H1 (cell line): ENCODE results near the gene MESD. TPM values are rescaled to one million over a fixed set of nuclear protein-coding genes. Genes with fewer than 3 reads are reported as not detected.

Experiments
- CTCF ChIA-PET: fragments of 300-600 bp; sonication (Branson Sonifier 250); formaldehyde crosslinking; loops from one replicate; lab custom pipeline; 2021; ENCODE audit not compliant: partially characterized antibody; lab: Charles Lee
- POLR2A ChIA-PET: fragments of 300-600 bp; sonication (Branson Sonifier 250); formaldehyde crosslinking; loops from one replicate; lab custom pipeline; 2021; ENCODE audit warnings: inconsistent platforms; ENCODE audit not compliant: partially characterized antibody; lab: Charles Lee
- DNase-seq, 2 experiments: peaks; one replicate each; pipeline versions ENCODE4 v3.0.0 to v3.0.0-alpha.2; 2010 to 2022; ENCODE audit warnings: low spot score in 2 of 2, low read depth in 1 of 2, mixed read lengths in 1 of 2
- FAIRE-seq: peaks from 2 replicates; lab custom pipeline; 2011; peaks lifted over from hg19 to GRCh38; lab: Jason Lieb, UNC
- H2AFZ ChIP-seq: 2 replicates; pipeline ENCODE4 v1.8.1; 2012; ENCODE audit warnings: low read length, inconsistent platforms
- H2AK5ac ChIP-seq: 2 replicates; pipeline ENCODE4 v1.6.1; 2013; ENCODE audit warnings: low read depth, low read length
- H2BK120ac ChIP-seq: replicated peaks from 2 replicates; pipeline ENCODE3; 2013; ENCODE audit warnings: low read depth, low read length, inconsistent platforms
- H2BK12ac ChIP-seq: 2 replicates; pipeline ENCODE4 v1.6.1; 2013; ENCODE audit warnings: low read depth, low read length
- H2BK15ac ChIP-seq: 2 replicates; pipeline ENCODE4 v1.6.1; 2013; ENCODE audit warnings: low read length
- H2BK20ac ChIP-seq: 2 replicates; pipeline ENCODE4 v1.6.1; 2013; ENCODE audit warnings: low read length
- H2BK5ac ChIP-seq: 2 replicates; pipeline ENCODE4 v1.6.1; 2013; ENCODE audit warnings: low read depth, low read length
- H3K14ac ChIP-seq: 2 replicates; pipeline ENCODE4 v1.6.1; 2013; ENCODE audit warnings: inconsistent platforms; ENCODE audit not compliant: insufficient read length
- H3K18ac ChIP-seq: 2 replicates; pipeline ENCODE4 v1.6.1; 2013; ENCODE audit warnings: low read length; ENCODE audit errors: extremely low read depth
- H3K23ac ChIP-seq: 2 replicates; pipeline ENCODE4 v1.6.1; 2013; ENCODE audit warnings: inconsistent platforms; ENCODE audit not compliant: insufficient read length
- H3K23me2 ChIP-seq: 2 replicates; pipeline ENCODE4 v1.6.1; 2013; ENCODE audit warnings: low read depth, low read length
- H3K27ac ChIP-seq: 2 replicates; pipeline ENCODE4 v1.6.1; 2011; ENCODE audit warnings: low read depth, low read length, inconsistent platforms
- H3K27me3 ChIP-seq, 4 experiments: replicated peaks in 1 of 4; 1 replicate in 1 of 4; 2 replicates in 3 of 4; pipeline versions ENCODE4 v1.6.1 to v1.8.1; 2011 to 2013; ENCODE audit warnings: low read length in 3 of 4, mild to moderate bottlenecking in 3 of 4, inconsistent platforms in 2 of 4, mixed read lengths in 2 of 4, moderate library complexity in 1 of 4; ENCODE audit not compliant: control insufficient read depth in 3 of 4, insufficient read depth in 3 of 4; ENCODE audit errors: extremely low read depth in 1 of 4
- H3K36me3 ChIP-seq, 4 experiments: 2 replicates each; pipeline versions ENCODE4 v1.6.1 to v1.8.1; 2011 to 2013; ENCODE audit warnings: mild to moderate bottlenecking in 4 of 4, low read length in 3 of 4, moderate library complexity in 2 of 4, control low read depth in 1 of 4, inconsistent platforms in 1 of 4; ENCODE audit not compliant: insufficient read depth in 4 of 4, control insufficient read depth in 2 of 4
- H3K4ac ChIP-seq: replicated peaks from 2 replicates; pipeline ENCODE3; 2013; ENCODE audit warnings: low read length, low read depth, mixed read lengths, inconsistent platforms; ENCODE audit not compliant: insufficient read length
- H3K4me1 ChIP-seq, 4 experiments: replicated peaks in 1 of 4; 1 replicate in 1 of 4; 2 replicates in 3 of 4; pipeline versions ENCODE4 v1.6.1 to v1.8.1; 2011 to 2013; ENCODE audit warnings: low read length in 3 of 4, inconsistent platforms in 2 of 4, mixed read lengths in 1 of 4; ENCODE audit not compliant: insufficient read depth in 4 of 4, control insufficient read depth in 3 of 4
- H3K4me2 ChIP-seq, 2 experiments: 2 replicates each; pipeline versions ENCODE4 v1.6.1 to v1.8.1; 2011 to 2013; ENCODE audit warnings: low read depth in 2 of 2, low read length in 2 of 2, control low read depth in 1 of 2, inconsistent platforms in 1 of 2, mild to moderate bottlenecking in 1 of 2; ENCODE audit not compliant: insufficient read depth in 1 of 2
- H3K4me3 ChIP-seq, 4 experiments: fragments of 200-600, 300-600 bp in 1 of 4; sonication (generic), shearing (Covaris generic), sonication (Bioruptor Twin) in 1 of 4; 2 replicates each; pipeline versions ENCODE4 v1.5.1 to v1.8.1; 2011 to 2016; ENCODE audit warnings: low read length in 4 of 4, low read depth in 3 of 4, control low read depth in 2 of 4, inconsistent platforms in 2 of 4, mild to moderate bottlenecking in 2 of 4, mixed read lengths in 1 of 4, moderate library complexity in 1 of 4; ENCODE audit not compliant: insufficient read depth in 2 of 4; ENCODE audit errors: extremely low read depth in 1 of 4
- H3K56ac ChIP-seq: replicated peaks from 2 replicates; pipeline ENCODE3; 2013; ENCODE audit warnings: low read depth, mild to moderate bottlenecking, mixed read lengths, low read length, inconsistent platforms; ENCODE audit not compliant: insufficient read length
- H3K79me1 ChIP-seq: 2 replicates; pipeline ENCODE4 v1.6.1; 2013; ENCODE audit warnings: low read depth, low read length, control low read depth
- H3K79me2 ChIP-seq, 2 experiments: 2 replicates each; pipeline versions ENCODE4 v1.6.1 to v1.8.1; 2012 to 2013; ENCODE audit warnings: low read length in 2 of 2, mild to moderate bottlenecking in 2 of 2, inconsistent platforms in 1 of 2; ENCODE audit not compliant: insufficient read depth in 2 of 2, control insufficient read depth in 1 of 2
- H3K9ac ChIP-seq, 4 experiments: replicated peaks in 1 of 4; 1 replicate in 1 of 4; 2 replicates in 3 of 4; pipeline versions ENCODE4 v1.6.1 to v1.8.1; 2011 to 2013; ENCODE audit warnings: low read depth in 3 of 4, low read length in 3 of 4, control low read depth in 2 of 4, mild to moderate bottlenecking in 2 of 4, moderate library complexity in 2 of 4, inconsistent platforms in 1 of 4; ENCODE audit errors: extremely low read depth in 1 of 4
- H3K9me3 ChIP-seq, 2 experiments: 2 replicates each; pipeline versions ENCODE4 v1.6.1 to v1.8.1; 2012 to 2013; ENCODE audit warnings: mild to moderate bottlenecking in 2 of 2, moderate library complexity in 2 of 2, control low read depth in 1 of 2, inconsistent platforms in 1 of 2, low read depth in 1 of 2, low read length in 1 of 2, mixed read lengths in 1 of 2; ENCODE audit not compliant: insufficient read depth in 2 of 2
- H4K20me1 ChIP-seq, 2 experiments: replicated peaks in 1 of 2; 2 replicates each; pipeline versions ENCODE3 to v1.8.1; 2011 to 2013; ENCODE audit warnings: inconsistent platforms in 2 of 2, low read length in 2 of 2, mild to moderate bottlenecking in 1 of 2; ENCODE audit not compliant: insufficient read depth in 2 of 2, control insufficient read depth in 1 of 2
- H4K5ac ChIP-seq: 2 replicates; pipeline ENCODE4 v1.6.1; 2013; ENCODE audit warnings: low read length, low read depth, mixed read lengths, inconsistent platforms; ENCODE audit not compliant: insufficient read length
- H4K8ac ChIP-seq: 2 replicates; pipeline ENCODE4 v1.8.0; 2013; ENCODE audit warnings: mild to moderate bottlenecking, moderate library complexity, low read length, inconsistent platforms; ENCODE audit not compliant: insufficient read depth; ENCODE audit errors: extremely low read depth
- H4K91ac ChIP-seq: replicated peaks from 2 replicates; pipeline ENCODE3; 2013; ENCODE audit warnings: low read length, mixed read lengths, inconsistent platforms; ENCODE audit not compliant: insufficient read length
- BCL11A ChIP-seq, 2 experiments: IDR thresholded peaks; one replicate each; pipeline ENCODE4 v1.6.1; 2011; ENCODE audit warnings: low read depth in 2 of 2, low read length in 2 of 2, mild to moderate bottlenecking in 2 of 2
- CHD2 ChIP-seq: IDR thresholded peaks from 2 replicates; pipeline ENCODE4 v1.6.1; 2012; ENCODE audit warnings: low read length, improper control_type of control experiment
- EZH2 ChIP-seq: fragments of 200-600 bp; sonication (generic); IDR thresholded peaks from 2 replicates; pipeline ENCODE4 v1.7.1; 2012; ENCODE audit warnings: low read depth, mild to moderate bottlenecking, moderate library complexity, low read length, inconsistent platforms; ENCODE audit not compliant: severe bottlenecking
- FOSL1 ChIP-seq: IDR thresholded peaks from 2 replicates; pipeline ENCODE4 v1.6.1; 2011; ENCODE audit warnings: mild to moderate bottlenecking, low read depth, low read length, moderate library complexity; ENCODE audit not compliant: insufficient read depth
- GTF2F1 ChIP-seq: IDR thresholded peaks from 2 replicates; pipeline ENCODE4 v1.6.1; 2012; ENCODE audit warnings: low read depth, low read length, improper control_type of control experiment, borderline replicate concordance
- RFX5 ChIP-seq: IDR thresholded peaks from 2 replicates; pipeline ENCODE4 v1.6.1; 2011; ENCODE audit warnings: low read depth, low read length, improper control_type of control experiment, borderline replicate concordance
- SP1 ChIP-seq: IDR thresholded peaks from 2 replicates; pipeline ENCODE4 v1.6.1; 2011; ENCODE audit warnings: low read depth, low read length
- SP2 ChIP-seq: IDR thresholded peaks from 2 replicates; pipeline ENCODE4 v1.6.1; 2012; ENCODE audit warnings: mild to moderate bottlenecking, low read length, inconsistent platforms
- SUZ12 ChIP-seq: fragments of 200-600 bp; sonication (generic); IDR thresholded peaks from 2 replicates; pipeline ENCODE4 v1.6.1; 2012; ENCODE audit warnings: mild to moderate bottlenecking, inconsistent platforms, low read length, moderate library complexity, mixed read lengths
- whole genome bisulfite sequencing, 2 experiments: shearing (Covaris generic) in 1 of 2; methylation state at CpG; one replicate each; pipeline versions ENCODE4 v1.1.6 to v1.1.7; 2013 to 2015; ENCODE audit warnings: low lambda C conversion rate in 2 of 2, mixed read lengths in 2 of 2, inconsistent platforms in 1 of 2, low coverage in 1 of 2, missing lambda C conversion rate in 1 of 2; ENCODE audit not compliant: insufficient replicate concordance in 2 of 2, insufficient coverage in 1 of 2, insufficient read length in 1 of 2; ENCODE audit errors: extremely low coverage in 1 of 2, missing lambda C conversion rate in 1 of 2; 5-methylcytosine and 5-hydroxymethylcytosine counted together
- polyA plus RNA-seq, 7 experiments: library from polyadenylated mRNA; depleted of rRNA in 3 of 7; stranded (reverse) in 5 of 7; unstranded in 2 of 7; fragments of >200 nt in 5 of 7; fragments of 200-250 nt in 2 of 7; gene quantifications; 1 replicate in 5 of 7; 2 replicates in 1 of 7; 4 replicates in 1 of 7; pipeline versions ENCODE4 v1.2.1 to v1.2.3, GENCODE V29; 2011 to 2013; ENCODE audit warnings: missing spikeins in 2 of 7, mixed read lengths in 2 of 7
- total RNA-seq: library from RNA; stranded (reverse); fragmentation: NEBNext Ultra II Directional; extraction: Animal tissue kit (Norgen Biotek cat#: 25700); gene quantifications from 2 replicates; pipeline ENCODE4 v1.2.1, GENCODE V29; 2021

Gene MESD
- total and polyA plus RNA-seq, 2 of the 8 experiments (the other 6 are each of a cell fraction or from before 2014, with no cell fraction given): 11.0 to 28.3 TPM

DNA sequence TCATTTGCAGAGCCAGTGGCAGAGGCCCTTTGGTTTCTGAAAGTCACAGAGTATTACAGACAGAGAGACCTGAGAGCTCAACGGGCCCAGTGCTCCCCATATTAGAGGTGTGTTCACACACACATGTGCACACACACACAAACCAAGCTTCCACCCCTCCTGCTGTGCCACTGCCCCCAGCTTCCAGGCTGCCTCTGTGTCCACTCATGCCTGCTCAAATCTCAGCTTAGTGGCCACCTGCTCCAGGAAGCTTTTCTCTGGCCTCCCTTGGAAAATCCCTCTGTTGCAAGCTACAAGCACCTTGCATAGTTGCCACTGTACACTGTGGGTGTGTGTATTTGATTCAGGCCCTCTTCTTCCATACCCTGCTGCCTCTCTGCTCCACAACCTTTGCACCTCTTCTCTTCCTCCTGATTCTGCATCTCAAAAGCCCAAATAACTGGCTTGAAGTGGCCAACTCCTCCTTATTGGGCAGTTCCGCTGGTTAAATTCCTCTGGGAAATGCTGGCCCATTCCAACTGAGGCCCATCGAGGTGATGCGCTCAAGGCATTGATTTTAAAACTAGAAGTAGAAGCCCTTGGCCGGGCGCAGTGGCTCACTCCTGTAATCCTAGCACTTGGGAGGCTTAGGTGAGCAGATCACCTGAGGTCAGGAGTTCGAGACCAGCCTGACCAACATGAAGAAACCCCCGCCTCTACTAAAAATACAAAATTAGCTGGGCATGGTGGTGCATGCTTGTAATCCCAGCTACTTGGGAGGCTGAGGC lies 23.0 kb downstream of the MESD start:
- ChIA-PET POLR2A (interaction anchor here (1.4 kb wide), 1 partner anchor 10 kb away, joined by 7 read pairs; no protein-coding TSS in a partner anchor), CTCF (interaction anchor here (0.8 to 5.9 kb wide), 15 partner anchors 10 to 188 kb away, joined by 3 to 94 read pairs (median 5); partner anchors contain the start of gene CEMIP)
- WGBS, 2 experiments: 88% methylated on average over 8 of the region's 8 CpGs; no CpG with 5 or more reads in 1 of the 2 experiments
- TF ChIP-seq GTF2F1 (no peak), CHD2 (no peak), SP2 (no peak), SUZ12 (no peak), EZH2 (no peak), RFX5 (no peak), SP1 (no peak), BCL11A (IDR thresholded peaks at IDR 0.05; ENCODE audit: low read depth in 2 of 2, low read length in 2 of 2) (no peak), FOSL1 (no peak)

More for the DNA sequence above, 23.0 kb downstream of the MESD start:
- peak overlapping the region; percentile 73; the same call in 1 of the 2 replicates for H3K18ac ChIP-seq
- peak overlapping the region in 1 of 2 experiments; percentile 57; a peak in 1 of 4 replicates for H3K4me2 ChIP-seq
- no peaks in the 10 kb centered on the region for H3K23me2 ChIP-seq
- peak overlapping the region; percentile 96 for H2AK5ac ChIP-seq
- H3K4me3 ChIP-seq: no peak overlapping the region
- peak overlapping the region; percentile 3 for H4K5ac ChIP-seq
- no peak overlapping the region for H4K8ac ChIP-seq
- H2BK120ac ChIP-seq: peak overlapping the region; percentile 19
- H2BK5ac ChIP-seq: peak overlapping the region; percentile 89; the same call in 1 of the 2 replicates
- H3K4ac ChIP-seq: peak overlapping the region; percentile 36
- H2BK20ac ChIP-seq: peak overlapping the region; percentile 84; the same call in 1 of the 2 replicates
- H3K23ac ChIP-seq: no peak overlapping the region
- no peaks in the 10 kb centered on the region for H3K79me2 ChIP-seq
- peaks cover 0 to 3% (median 0%) of the 10 kb centered on the region in 4 experiments; a peak in 1 of 8 replicates for H3K36me3 ChIP-seq
- H4K91ac ChIP-seq: peak overlapping the region; percentile 79
- no peaks in the 10 kb centered on the region for H3K27me3 ChIP-seq
- no peak overlapping the region for H3K9ac ChIP-seq
- H3K14ac ChIP-seq: no peak overlapping the region
- H2AFZ ChIP-seq: no peak overlapping the region
- DNase-seq: peak in 1 of 2 experiments; percentile 41
- H4K20me1 ChIP-seq: peaks cover 0 to 7% of the 10 kb centered on the region in 2 experiments
- H2BK12ac ChIP-seq: peak overlapping the region; percentile 94
- no peaks in the 10 kb centered on the region for H3K9me3 ChIP-seq
- no peak overlapping the region for H3K56ac ChIP-seq
- no peaks in the 10 kb centered on the region for H3K79me1 ChIP-seq
- H2BK15ac ChIP-seq: no peak overlapping the region; the same call in 1 of the 2 replicates
- peak overlapping the region; percentile 23; the same call in 1 of the 2 replicates for H3K27ac ChIP-seq
- peaks cover 13 to 28% (median 21%) of the 10 kb centered on the region in 4 experiments for H3K4me1 ChIP-seq
- no peak for FAIRE-seq
